Fibroblast of pulmonary artery (primary cell): ENCODE measurements around the gene NXPH3.
"Not testable (repeated sequence)": the region's sequence is repeated elsewhere in the genome, so short reads cannot be mapped to it uniquely, and the experiment has no call there.

Experiments
- DNase-seq: peaks from one replicate; pipeline ENCODE4 v3.0.0-alpha.2; 2010; ENCODE audit warnings: low read depth
- H3K4me3 ChIP-seq: replicated peaks from 2 replicates; pipeline ENCODE4 v1.5.1; 2011; ENCODE audit warnings: low read depth, mild to moderate bottlenecking, control low read depth, low read length, moderate library complexity
- TF ChIP-seq, protein P1 (sequence below): IDR thresholded peaks from 2 replicates; pipeline ENCODE4 v1.5.1; 2011; ENCODE audit warnings: mild to moderate bottlenecking, control low read depth, low read length, inconsistent platforms; ENCODE audit errors: missing control alignments

NXPH3 gene

DNA sequence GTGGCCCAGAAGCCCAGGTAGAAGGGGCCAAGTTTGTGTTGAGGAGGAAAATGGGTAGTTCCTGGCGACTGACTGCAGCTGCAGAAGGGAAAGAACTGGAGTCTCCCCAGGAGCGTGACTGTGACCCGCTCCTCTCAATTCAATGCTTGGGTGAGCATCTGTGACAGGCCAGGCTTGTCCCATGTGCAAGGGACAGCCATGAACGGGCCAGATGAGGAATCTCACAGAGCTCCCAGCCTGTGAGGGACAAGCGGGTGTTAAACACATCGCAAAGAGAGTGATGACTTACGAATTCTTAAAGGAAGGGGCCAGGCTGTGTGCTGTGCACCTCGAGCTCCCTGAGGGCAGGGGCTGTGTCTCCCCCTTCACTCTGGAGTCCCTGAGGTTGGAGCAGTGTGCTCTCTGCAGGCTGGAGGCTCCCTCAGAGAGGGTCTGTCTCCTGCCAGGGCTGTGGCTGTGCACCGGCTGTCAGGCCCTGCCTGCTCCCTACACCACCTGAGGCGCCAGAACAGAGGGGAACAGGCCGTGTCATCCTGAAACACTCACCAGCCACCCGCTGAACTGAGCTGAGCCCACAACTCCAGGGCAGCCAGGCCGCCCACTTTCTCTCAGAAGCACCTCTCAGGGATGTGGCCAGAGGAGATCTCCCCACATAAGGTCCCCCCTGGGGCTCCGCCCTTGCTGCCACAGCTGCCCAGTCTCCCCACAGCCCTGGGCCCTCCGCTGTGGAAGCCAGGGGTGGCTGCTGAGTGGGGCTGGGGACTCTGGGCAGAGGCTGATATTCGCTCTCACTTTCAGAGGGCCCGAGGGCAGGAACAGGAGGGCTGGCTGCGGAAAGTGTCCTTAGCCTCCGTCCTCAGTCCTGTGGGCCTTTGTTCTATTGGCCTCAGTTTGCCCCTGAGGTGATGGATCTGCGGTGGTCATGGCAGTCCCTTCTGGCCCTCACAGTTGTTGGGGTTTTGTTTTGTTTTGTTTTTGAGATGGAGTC lies 25.7 kb upstream of the NXPH3 start:
- TF ChIP-seq, protein P1, sequence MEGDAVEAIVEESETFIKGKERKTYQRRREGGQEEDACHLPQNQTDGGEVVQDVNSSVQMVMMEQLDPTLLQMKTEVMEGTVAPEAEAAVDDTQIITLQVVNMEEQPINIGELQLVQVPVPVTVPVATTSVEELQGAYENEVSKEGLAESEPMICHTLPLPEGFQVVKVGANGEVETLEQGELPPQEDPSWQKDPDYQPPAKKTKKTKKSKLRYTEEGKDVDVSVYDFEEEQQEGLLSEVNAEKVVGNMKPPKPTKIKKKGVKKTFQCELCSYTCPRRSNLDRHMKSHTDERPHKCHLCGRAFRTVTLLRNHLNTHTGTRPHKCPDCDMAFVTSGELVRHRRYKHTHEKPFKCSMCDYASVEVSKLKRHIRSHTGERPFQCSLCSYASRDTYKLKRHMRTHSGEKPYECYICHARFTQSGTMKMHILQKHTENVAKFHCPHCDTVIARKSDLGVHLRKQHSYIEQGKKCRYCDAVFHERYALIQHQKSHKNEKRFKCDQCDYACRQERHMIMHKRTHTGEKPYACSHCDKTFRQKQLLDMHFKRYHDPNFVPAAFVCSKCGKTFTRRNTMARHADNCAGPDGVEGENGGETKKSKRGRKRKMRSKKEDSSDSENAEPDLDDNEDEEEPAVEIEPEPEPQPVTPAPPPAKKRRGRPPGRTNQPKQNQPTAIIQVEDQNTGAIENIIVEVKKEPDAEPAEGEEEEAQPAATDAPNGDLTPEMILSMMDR: no peak
- H3K4me3 ChIP-seq: no peak overlapping the region
- no peak for DNase-seq

DNA sequence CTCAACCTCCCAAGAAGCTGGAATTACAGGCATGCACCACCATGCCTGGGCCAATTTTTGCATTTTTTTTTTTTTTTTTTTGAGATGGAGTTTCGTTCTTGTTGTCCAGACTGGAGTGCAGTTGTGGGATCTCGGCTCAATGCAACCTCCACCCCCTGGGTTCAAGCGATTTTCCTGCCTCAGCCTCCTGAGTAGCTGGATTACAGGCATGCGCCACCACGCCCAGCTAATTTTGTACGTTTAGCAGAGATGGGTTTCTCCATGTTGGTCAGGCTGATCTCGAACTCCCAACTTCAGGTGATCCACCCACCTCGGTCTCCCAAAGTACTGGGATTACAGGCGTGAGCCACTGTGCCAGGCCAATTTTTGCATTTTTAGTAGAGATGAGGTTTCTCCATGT lies 24.9 kb upstream of the NXPH3 start:
- not testable (repeated sequence) for DNase-seq, H3K4me3 ChIP-seq

DNA sequence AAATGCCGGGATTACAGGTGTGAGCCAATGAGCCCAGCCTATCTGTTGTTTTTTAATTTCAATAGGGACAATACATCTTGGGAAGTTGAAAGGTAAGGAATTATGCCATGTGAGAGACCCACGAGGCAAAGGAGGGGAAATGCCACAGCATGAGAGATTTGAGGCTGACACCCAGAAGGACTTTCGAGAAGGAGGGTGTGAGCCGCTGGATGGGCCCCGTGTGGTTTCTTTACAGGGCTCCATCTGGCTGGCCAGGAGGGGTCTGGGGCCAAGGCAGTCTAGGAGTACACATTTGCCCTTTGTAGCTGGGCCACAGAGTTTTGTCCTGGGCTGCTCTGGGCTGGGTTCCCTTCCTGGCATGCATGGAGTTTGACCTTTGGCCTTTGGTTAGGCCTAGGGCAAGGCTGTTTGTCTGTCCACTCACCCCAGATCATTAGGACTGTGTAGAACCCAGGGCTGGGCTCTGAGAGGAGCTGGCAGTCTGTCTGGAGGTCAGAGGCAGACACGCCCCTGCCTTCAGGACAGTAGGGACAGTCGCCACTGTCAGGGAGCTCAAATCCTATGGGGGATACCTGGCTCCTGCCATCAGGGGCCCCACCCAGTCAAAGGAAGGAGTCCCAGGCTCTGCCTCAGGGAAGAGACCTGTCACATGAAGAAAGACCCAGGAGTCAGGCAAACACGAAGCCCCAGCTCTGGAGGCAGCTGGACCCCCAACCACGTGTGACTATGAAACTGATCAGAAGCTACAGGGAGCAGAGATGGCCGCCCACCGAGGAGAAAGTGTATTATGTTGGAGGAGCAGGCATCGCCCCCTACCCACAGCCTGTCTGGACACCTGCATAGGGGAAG lies 24.2 kb upstream of the NXPH3 start:
- no peak overlapping the region for H3K4me3 ChIP-seq
- no peak for DNase-seq
- TF ChIP-seq, protein P1: no peak

DNA sequence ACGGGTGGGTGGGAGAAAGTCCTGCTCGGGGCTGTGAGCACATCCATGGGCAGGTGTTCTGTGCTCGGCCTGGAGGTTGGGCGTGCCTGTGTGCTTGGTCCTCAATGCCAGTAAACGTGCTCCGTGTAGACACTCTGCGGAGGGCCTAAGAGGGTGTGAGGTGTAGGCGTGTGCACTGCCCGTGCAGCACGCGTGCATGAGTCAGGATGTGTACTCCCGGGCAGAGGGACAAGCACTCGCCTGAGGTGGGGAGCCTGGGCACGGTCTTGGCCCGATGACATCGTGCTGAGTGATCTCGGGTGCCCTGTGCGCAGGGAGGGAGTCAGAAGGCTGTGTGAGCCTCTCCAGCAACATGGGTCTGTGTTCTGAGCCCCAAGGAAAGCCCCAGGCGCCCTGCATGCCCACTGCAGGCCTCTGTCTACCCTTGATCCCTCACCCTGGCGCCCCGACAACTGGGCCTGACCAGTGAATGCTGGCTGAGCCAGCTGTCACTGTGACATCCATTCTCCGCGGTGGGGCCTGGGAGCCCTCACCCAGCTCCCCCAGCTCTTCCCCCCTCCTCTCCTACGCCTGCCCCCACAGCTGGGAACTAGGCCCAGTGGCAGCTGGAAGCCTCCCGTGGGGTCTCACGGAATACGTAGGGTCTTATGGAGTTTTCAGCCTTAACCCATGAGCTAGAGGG lies 23.5 kb upstream of the NXPH3 start:
- DNase-seq: no peak
- no peak overlapping the region for H3K4me3 ChIP-seq
- TF ChIP-seq, protein P1: no peak

DNA sequence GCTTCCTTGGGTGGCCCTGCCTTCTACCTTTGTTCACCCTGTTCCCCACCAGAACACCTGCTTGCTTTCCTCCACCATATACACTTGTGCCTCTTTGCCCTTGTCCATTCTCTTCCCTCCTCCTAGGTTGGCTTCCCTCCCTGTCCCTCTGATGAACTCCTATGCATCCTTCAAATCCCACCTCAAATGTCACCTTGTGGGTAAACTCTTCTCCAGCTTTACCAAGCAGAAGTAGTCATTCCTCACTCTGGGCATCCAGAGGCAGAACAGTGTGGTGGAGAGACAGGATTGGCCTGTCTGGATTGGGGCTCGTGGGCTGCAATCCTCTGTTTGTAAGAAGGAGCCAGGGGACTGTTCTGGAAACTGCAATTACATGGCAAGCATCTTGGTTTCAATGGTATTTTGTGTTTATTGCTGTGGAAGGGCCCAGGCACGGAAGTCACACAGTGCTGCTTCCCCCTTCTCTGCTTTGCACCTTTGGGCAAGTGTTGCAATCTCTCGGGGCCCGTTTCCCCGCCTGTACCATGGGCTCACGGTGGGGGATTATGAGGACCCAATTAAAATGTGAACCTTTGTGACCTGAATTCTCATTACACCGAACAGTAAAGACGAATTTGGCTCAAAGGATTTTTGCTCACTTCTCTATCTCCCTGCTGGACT lies 21.9 kb upstream of the NXPH3 start:
- TF ChIP-seq, protein P1: no peak
- no peak overlapping the region for H3K4me3 ChIP-seq
- no peak for DNase-seq

DNA sequence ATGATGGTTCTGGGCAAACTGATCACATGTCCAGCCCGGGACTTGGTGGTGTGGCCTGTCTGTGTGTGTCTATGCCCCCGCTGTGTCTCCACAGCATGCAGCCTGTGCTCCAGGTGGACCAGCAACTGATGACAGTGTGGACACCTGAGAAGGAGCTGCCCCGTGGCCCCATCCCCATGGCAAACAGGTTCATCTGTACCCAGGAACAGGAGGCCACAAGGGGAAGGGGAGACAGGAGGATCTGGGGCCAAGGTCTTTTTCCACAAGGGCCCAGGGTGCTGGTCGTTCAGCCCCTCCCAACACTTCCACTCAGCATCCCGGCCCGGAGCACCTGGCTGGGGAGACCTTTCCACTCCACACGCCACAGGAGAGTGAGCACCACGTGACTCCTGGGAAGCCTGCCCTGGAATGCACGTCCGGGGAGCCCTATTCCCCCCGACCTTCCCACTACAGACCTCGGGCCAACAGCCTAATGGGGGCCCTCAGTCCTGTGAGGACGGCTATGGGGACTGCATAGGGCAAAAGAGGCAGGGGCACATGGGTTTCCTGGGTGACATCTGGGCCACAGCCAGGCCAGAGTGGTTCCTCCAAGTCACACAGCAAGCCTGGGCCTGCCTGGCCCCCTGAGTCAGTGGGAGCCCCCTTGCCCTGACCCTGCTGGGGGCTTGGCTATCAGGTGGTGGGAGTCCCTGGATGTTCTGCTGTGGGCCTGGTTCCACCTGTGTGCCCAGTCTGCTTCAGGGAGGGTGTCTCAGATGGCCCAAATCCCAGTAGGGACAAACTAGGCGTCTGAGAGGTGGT lies 20.8 kb upstream of the NXPH3 start:
- no peak overlapping the region for H3K4me3 ChIP-seq
- no peak for DNase-seq
- TF ChIP-seq, protein P1: no peak
